ENCODE data around the gene PITPNM2.

The PITPNM2 gene

DNA sequence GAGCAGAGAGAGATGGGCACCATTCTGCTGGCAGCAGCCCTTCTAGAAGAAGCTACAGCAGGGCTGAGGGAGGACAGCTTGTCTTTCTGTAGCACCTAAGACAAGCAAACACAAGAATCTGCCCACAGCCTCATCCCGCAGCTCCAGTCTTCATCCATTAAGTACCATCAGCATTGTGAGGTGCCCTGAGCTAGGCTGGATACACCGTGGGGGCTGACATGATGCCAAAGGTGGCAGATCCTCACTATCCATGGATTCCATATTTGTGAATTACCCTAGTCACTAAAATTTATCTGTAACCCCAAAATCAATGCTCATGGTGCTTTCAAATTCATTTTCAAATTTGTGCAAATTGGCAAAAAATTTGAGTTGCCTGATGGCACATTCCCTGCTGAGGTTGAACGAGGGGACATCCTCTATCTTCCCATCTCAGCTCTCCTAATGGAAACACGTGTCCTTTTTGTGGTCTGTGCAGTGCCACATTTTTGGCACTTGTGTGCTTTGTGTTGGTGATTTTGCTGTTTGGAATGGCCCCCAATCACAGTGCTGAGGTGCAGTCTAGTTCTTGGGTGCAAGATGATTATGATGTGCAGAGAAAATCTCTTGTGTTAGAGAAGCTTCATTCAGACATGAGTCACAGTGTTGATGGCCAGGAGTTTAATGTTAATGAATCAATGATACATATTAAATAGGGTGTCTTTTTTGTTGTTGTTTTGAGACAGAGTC, 7.0 kb downstream of the PITPNM2 start:
- H3K4me1 ChIP-seq (ENCODE audit: control insufficient read depth, insufficient read depth, low read length), result peaks cover 28% of the 10 kb centered on the region
- H3K27ac ChIP-seq (ENCODE audit: low read depth, low read length), result no peak overlapping the region

DNA sequence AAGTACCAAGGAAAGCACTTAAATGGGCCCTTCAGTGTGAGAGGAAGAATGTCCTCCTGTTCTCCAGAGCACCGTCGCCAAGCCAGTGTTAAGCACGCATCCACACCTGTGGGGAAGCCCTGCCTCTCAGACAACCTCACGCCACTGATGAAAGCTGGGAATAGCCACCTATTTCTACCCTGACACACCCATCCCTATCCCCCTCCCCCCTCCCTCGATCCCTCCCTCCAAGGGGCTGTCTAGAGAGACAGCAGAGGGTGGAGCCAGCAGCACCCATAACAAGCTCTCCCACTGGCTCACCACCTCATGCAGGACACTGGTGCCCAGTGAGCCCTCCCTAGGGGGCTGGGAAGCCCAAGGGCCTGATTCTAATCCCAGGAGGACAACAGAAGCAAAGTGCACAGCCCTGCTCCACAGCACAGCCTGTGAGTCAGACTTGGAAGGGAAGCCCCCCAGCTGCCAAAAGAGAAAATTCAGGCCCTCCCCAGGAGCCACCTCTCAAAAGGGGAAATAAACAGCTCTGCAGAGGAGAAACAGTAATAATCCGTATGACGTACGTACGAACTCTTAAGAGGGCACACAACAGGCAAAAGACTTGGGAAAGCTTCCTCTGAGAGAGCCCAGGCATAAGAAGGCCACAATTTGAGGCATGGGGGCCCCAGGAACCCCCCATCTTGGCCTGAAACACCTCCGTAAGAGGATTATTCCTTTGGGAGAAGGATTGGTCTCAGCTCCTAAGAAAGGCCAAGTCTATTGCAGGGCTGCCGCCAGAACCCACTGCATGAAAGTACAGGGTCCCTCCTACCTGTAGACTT, 7.8 kb downstream of the PITPNM2 start:
- no peak overlapping the region for H3K9ac ChIP-seq (ENCODE audit: low read depth, low read length)
- no peaks in the 10 kb centered on the region for H3K36me3 ChIP-seq (ENCODE audit: control insufficient read depth, insufficient read depth, low read length)
- peaks cover 28% of the 10 kb centered on the region for H3K4me1 ChIP-seq (ENCODE audit: control insufficient read depth, insufficient read depth, low read length)
- no peak overlapping the region for H3K27ac ChIP-seq (ENCODE audit: low read depth, low read length)
- H3K27me3 ChIP-seq (ENCODE audit: control insufficient read depth, insufficient read depth, low read length), result 0 out of 2 replicates have a peak, but pooled peaks cover 1% of the 10 kb centered on the region
- H3K4me3 ChIP-seq (ENCODE audit: low read depth, low read length), result no peak overlapping the region
- no peaks in the 10 kb centered on the region for H3K9me3 ChIP-seq (ENCODE audit: control insufficient read depth, insufficient read depth, low read length)

More for the DNA sequence above, 7.0 kb downstream of the PITPNM2 start:
- Histone ChIP-seq H3K36me3 (ENCODE audit: control insufficient read depth, insufficient read depth, low read length) (no peaks in the 10 kb centered on the region), H3K9ac (ENCODE audit: low read depth, low read length) (no peak overlapping the region), H3K9me3 (ENCODE audit: control insufficient read depth, insufficient read depth, low read length) (no peaks in the 10 kb centered on the region), H3K4me3 (ENCODE audit: low read depth, low read length) (no peak overlapping the region), H3K27me3 (ENCODE audit: control insufficient read depth, insufficient read depth, low read length) (peaks cover 9% of the 10 kb centered on the region)

DNA sequence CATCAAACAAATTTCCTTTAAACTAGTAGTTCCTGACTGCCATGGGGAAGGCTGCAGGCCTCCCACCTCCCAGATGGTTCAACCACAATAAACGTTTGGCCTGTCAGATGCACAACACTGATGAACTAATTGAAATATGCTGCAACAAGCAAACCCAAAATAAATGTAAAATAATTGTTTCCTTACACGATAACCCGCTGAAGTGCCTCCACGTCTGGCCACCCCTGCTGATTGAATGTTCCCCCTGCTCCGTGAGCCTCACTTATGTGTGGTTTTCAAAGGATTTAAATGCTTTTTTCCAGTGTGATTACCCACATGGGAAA, 8.4 kb downstream of the PITPNM2 start:
- H3K36me3 ChIP-seq (ENCODE audit: control insufficient read depth, insufficient read depth, low read length), result no peaks in the 10 kb centered on the region
- H3K27ac ChIP-seq (ENCODE audit: low read depth, low read length), result no peak overlapping the region
- no peak overlapping the region for H3K9ac ChIP-seq (ENCODE audit: low read depth, low read length)
- no peak overlapping the region for H3K4me3 ChIP-seq (ENCODE audit: low read depth, low read length)
- H3K27me3 ChIP-seq (ENCODE audit: control insufficient read depth, insufficient read depth, low read length), result no peaks in the 10 kb centered on the region
- H3K4me1 ChIP-seq (ENCODE audit: control insufficient read depth, insufficient read depth, low read length), result peaks cover 28% of the 10 kb centered on the region
- H3K9me3 ChIP-seq (ENCODE audit: control insufficient read depth, insufficient read depth, low read length), result no peaks in the 10 kb centered on the region

DNA sequence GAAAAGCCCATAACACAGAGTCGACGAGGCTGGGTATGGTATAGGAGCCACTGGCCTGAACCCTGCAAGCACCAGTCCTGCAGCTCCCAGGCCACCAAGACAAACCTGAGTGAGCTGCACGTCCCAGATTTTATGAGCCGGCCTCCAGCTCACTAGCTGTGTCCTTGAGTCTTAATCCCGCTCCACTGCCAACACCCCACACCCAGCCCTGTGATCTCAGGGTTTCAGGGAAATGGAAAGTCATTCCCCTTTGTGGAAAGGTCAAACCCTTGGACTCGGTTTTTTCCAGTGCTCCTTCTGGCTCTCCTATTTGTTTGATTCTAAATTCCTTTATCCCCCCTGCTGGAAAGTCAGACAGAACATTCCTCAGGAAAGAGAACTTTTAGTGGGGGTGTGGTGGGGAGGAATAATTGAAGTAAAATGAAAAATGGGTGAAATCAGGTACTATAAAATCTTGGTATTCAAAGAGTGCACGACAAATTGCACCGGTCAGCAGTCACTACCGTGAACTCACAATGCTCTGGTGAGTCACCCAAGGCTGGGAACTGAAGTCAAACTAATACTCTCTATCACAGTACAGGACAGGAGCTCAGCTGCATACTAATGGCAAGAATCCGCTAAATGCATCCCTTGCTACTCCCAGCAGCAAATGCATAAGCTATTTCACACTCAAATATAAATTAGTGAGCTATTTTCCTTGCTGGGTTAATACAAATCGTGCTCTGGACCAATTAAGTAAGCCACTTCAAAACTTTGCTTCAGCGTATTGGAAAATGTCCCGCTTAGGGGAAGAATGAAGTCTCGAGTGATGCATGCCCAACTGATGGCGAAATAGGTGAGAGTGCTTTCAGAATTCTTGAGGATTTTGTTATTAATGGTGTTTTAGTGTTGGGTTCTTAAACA, 9.0 kb downstream of the PITPNM2 start:
- no peaks in the 10 kb centered on the region for H3K36me3 ChIP-seq (ENCODE audit: control insufficient read depth, insufficient read depth, low read length)
- no peak overlapping the region for H3K9ac ChIP-seq (ENCODE audit: low read depth, low read length)
- H3K4me3 ChIP-seq (ENCODE audit: low read depth, low read length), result no peak overlapping the region
- H3K9me3 ChIP-seq (ENCODE audit: control insufficient read depth, insufficient read depth, low read length), result no peaks in the 10 kb centered on the region
- peak overlapping the region; percentile 58 for H3K27ac ChIP-seq (ENCODE audit: low read depth, low read length)
- no peaks in the 10 kb centered on the region for H3K27me3 ChIP-seq (ENCODE audit: control insufficient read depth, insufficient read depth, low read length)
- peaks cover 28% of the 10 kb centered on the region for H3K4me1 ChIP-seq (ENCODE audit: control insufficient read depth, insufficient read depth, low read length)

DNA sequence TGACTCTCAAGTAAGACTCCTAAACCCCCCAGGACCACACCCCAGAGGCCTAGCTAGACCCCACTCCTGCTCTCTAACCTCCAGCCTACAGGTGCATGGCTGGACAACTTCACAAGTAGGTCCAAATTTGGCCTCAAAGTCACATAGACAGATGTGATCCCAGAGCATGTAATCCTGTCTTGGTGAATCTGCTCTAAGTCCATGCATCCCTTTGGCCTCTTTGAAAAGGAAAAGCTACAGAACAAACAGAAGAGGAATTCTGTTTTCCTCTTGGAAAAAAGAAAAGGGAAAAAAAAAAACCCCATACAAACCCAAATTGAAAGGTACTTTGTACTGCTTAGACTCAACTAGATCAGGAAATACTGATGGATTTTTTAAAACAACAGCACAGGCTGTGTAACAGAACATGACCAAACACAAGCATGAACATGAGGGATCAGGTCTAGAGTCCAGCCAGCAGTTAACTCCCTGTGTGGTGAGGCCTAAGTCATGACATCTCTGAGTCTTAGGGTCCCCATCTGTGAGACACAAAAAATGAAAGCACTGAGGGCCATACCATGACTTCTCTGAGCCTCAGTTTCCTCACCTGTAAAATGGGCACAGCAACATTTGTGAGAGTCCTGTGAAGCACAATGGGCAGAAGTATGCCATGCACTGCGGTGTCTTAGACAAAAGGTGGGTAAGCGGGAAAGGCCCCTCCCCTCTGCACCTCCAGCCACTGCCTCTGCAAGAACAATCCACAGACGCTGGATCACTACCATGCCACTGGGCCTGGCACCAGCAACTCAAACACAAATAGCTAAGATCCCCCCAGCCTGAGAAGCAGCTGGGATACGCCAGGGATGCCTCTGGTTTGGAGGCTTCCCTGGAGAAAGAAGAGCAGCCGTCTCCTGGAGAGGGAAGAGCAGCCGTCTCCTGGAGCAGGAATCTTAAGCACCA, 9.9 kb downstream of the PITPNM2 start:
- H3K27ac ChIP-seq (ENCODE audit: low read depth, low read length), result peak overlapping the region; percentile 58
- H3K4me1 ChIP-seq (ENCODE audit: control insufficient read depth, insufficient read depth, low read length), result peaks cover 28% of the 10 kb centered on the region
- H3K4me3 ChIP-seq (ENCODE audit: low read depth, low read length), result no peak overlapping the region
- no peaks in the 10 kb centered on the region for H3K9me3 ChIP-seq (ENCODE audit: control insufficient read depth, insufficient read depth, low read length)
- no peaks in the 10 kb centered on the region for H3K27me3 ChIP-seq (ENCODE audit: control insufficient read depth, insufficient read depth, low read length)
- H3K9ac ChIP-seq (ENCODE audit: low read depth, low read length), result no peak overlapping the region
- H3K36me3 ChIP-seq (ENCODE audit: control insufficient read depth, insufficient read depth, low read length), result no peaks in the 10 kb centered on the region

DNA sequence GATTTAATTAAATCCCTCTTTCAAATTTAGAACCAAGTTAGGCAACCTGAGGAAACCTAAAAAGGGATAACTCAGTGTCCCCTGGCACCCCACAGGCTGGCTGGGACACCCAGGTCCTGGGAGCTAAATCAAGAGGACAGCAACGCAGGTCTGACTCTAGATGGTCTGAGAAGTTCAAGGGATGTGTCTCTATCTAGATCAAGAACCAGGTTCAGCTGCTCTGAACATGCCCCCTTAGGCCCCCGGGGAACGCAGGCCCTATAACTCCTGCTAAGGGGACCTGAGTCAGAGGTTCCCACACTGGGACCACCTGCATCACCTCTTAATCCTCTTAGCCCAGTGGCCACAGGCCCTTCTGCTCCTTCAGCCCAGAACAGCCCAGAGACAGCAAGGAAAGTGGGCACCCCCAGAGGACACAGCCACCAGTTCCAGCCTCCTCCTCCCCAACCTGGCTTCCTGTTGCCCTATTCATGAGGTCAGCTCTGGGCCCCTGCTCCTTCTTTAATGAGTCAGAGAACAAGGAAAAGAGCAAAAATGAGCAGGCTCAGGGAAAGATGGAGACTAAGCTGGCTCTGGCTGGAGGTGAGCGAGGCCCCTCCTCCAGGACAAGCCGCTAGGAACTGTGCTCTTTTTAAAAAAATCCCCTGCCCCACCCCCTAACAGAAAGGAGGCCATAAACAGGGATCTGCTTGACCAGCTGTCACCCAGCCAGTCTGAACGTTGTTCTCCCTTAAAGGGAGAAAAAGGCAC, 10.8 kb downstream of the PITPNM2 start:
- Histone ChIP-seq H3K27ac (ENCODE audit: low read depth, low read length) (no peak overlapping the region), H3K4me3 (ENCODE audit: low read depth, low read length) (no peak overlapping the region)

DNA sequence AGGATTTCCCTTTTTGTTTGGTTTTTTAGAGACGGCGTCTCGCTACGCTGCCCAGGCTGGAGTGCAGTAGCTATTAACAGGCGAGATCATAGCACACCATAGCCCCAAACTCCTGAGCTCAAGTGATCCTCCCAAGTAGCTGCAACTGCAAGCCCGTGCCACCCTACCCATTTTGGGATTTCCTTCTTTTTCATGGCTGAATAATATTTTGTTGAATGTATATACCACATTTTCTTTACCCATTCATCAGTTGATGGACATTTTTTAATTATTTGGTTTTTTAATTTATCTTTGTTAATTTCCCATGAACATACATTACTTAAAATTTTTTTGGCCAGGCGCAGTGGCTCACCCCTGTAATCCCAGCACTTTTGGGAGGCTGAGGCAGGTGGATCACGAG, 15.2 kb downstream of the PITPNM2 start:
- Histone ChIP-seq H3K9me3 (ENCODE audit: control insufficient read depth, insufficient read depth, low read length) (no peaks in the 10 kb centered on the region), H3K4me1 (ENCODE audit: control insufficient read depth, insufficient read depth, low read length) (peaks cover 12% of the 10 kb centered on the region), H3K36me3 (ENCODE audit: control insufficient read depth, insufficient read depth, low read length) (no peaks in the 10 kb centered on the region), H3K4me3 (ENCODE audit: low read depth, low read length) (no peak overlapping the region), H3K9ac (ENCODE audit: low read depth, low read length) (no peak overlapping the region), H3K27me3 (ENCODE audit: control insufficient read depth, insufficient read depth, low read length) (no peaks in the 10 kb centered on the region), H3K27ac (ENCODE audit: low read depth, low read length) (no peak overlapping the region)

More for the DNA sequence above, 10.8 kb downstream of the PITPNM2 start:
- Histone ChIP-seq H3K9me3 (ENCODE audit: control insufficient read depth, insufficient read depth, low read length) (no peaks in the 10 kb centered on the region), H3K36me3 (ENCODE audit: control insufficient read depth, insufficient read depth, low read length) (no peaks in the 10 kb centered on the region), H3K9ac (ENCODE audit: low read depth, low read length) (no peak overlapping the region), H3K4me1 (ENCODE audit: control insufficient read depth, insufficient read depth, low read length) (peaks cover 28% of the 10 kb centered on the region), H3K27me3 (ENCODE audit: control insufficient read depth, insufficient read depth, low read length) (no peaks in the 10 kb centered on the region)

DNA sequence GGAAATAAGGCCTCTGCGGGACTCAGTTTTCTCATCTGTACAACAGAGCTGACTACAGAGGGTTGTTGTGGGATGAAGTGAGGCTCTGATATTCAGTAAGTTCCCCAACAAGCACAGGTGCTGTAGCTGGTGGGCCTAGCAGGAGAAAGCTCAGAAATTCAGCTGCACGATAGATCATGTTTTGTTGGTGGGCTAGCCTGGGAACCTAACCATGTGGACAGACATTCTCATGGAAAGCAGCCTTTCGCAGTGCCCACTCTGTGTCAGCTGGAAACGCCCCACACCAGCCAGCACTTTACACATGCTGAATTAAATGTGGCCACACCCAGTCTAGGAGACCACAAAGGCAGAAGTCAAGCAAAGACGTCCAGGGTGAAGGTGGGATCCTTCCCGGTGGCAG, 16.1 kb downstream of the PITPNM2 start:
- Histone ChIP-seq H3K27me3 (ENCODE audit: control insufficient read depth, insufficient read depth, low read length) (no peaks in the 10 kb centered on the region), H3K36me3 (ENCODE audit: control insufficient read depth, insufficient read depth, low read length) (no peaks in the 10 kb centered on the region), H3K4me3 (ENCODE audit: low read depth, low read length) (no peak overlapping the region), H3K27ac (ENCODE audit: low read depth, low read length) (no peak overlapping the region), H3K9ac (ENCODE audit: low read depth, low read length) (no peak overlapping the region), H3K9me3 (ENCODE audit: control insufficient read depth, insufficient read depth, low read length) (no peaks in the 10 kb centered on the region), H3K4me1 (ENCODE audit: control insufficient read depth, insufficient read depth, low read length) (peaks cover 4% of the 10 kb centered on the region; the same call in 1 of the 2 replicates)

DNA sequence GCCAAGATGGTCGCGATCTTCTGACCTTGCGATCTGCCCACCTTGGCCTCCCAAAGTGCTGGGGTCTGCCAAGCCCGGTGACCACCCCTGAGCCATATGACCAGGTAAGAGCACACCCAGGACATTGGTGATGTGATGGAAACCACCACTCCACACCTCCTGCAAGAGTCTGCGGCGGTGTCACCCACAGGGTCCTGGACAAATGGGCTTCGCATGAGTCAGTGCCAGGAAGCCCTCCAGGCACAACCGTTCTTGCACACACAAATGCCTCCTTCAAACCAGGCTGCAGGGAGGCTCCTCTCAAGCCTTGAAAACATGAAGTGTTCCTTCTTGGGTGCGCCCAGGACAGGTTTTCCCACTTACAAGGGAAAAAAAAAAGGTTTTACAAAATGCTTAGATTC, 16.6 kb downstream of the PITPNM2 start:
- no peaks in the 10 kb centered on the region for H3K4me1 ChIP-seq (ENCODE audit: control insufficient read depth, insufficient read depth, low read length)
- H3K27ac ChIP-seq (ENCODE audit: low read depth, low read length), result no peak overlapping the region

More for the DNA sequence above, 16.6 kb downstream of the PITPNM2 start:
- Histone ChIP-seq H3K4me3 (ENCODE audit: low read depth, low read length) (no peak overlapping the region), H3K9me3 (ENCODE audit: control insufficient read depth, insufficient read depth, low read length) (no peaks in the 10 kb centered on the region), H3K36me3 (ENCODE audit: control insufficient read depth, insufficient read depth, low read length) (no peaks in the 10 kb centered on the region), H3K9ac (ENCODE audit: low read depth, low read length) (no peak overlapping the region), H3K27me3 (ENCODE audit: control insufficient read depth, insufficient read depth, low read length) (no peaks in the 10 kb centered on the region)

Measured in HUES48 (cell line).